Kidney (tissue), 14 donors: ENCODE data around the gene PARK7. TPM values are rescaled to one million over a fixed set of nuclear protein-coding genes. Genes with fewer than 3 reads are reported as not detected.

Experiments used
- DNase-seq, 5 donors: peaks; one replicate each; pipeline ENCODE4 v3.0.0-alpha.2; 2013 to 2020
- FAIRE-seq: peaks from 2 replicates; lab custom pipeline; 2012; peaks lifted over from hg19 to GRCh38; lab: Jason Lieb, UNC
- H3K27ac ChIP-seq, 2 donors: one replicate each; pipeline ENCODE4 v1.7.0; 2013; ENCODE audit warnings: low read depth in 2 of 2, low read length in 2 of 2, inconsistent platforms in 1 of 2
- H3K27me3 ChIP-seq: one replicate; pipeline ENCODE4 v1.7.1; 2013; ENCODE audit warnings: low read length, inconsistent platforms; ENCODE audit not compliant: control insufficient read depth, insufficient read depth
- H3K36me3 ChIP-seq, 3 donors: one replicate each; pipeline versions ENCODE4 v1.7.0 to v1.7.1; 2013; ENCODE audit warnings: low read length in 3 of 3, control low read depth in 1 of 3, inconsistent platforms in 1 of 3; ENCODE audit not compliant: insufficient read depth in 3 of 3, control insufficient read depth in 2 of 3
- H3K4me1 ChIP-seq, 3 donors: one replicate each; pipeline versions ENCODE4 v1.7.0 to v1.7.1; 2013; ENCODE audit warnings: low read length in 3 of 3, inconsistent platforms in 1 of 3, low read depth in 1 of 3; ENCODE audit not compliant: control insufficient read depth in 2 of 3, insufficient read depth in 2 of 3
- H3K4me3 ChIP-seq, 3 donors: one replicate each; pipeline versions ENCODE4 v1.7.0 to v1.8.1; 2013; ENCODE audit warnings: low read length in 3 of 3, control low read depth in 1 of 3, inconsistent platforms in 1 of 3
- H3K9ac ChIP-seq, 3 donors: one replicate each; pipeline versions ENCODE4 v1.7.0 to v1.7.1; 2013; ENCODE audit warnings: low read length in 3 of 3, control low read depth in 1 of 3, inconsistent platforms in 1 of 3
- H3K9me3 ChIP-seq, 3 donors: one replicate each; pipeline versions ENCODE4 v1.7.0 to v1.7.1; 2013; ENCODE audit warnings: low read length in 3 of 3, control low read depth in 1 of 3, inconsistent platforms in 1 of 3; ENCODE audit not compliant: control insufficient read depth in 2 of 3, insufficient read depth in 1 of 3
- CTCF ChIP-seq: IDR thresholded peaks from 3 replicates; pipeline ENCODE4 v1.5.1; 2012; ENCODE audit warnings: mild to moderate bottlenecking, moderate library complexity, borderline replicate concordance; ENCODE audit not compliant: insufficient read depth; ENCODE audit errors: extremely low read depth
- intact Hi-C: fragments of 100-400 bp; cut with DNase I; formaldehyde crosslinking; loops from one replicate; pipeline ENCODE4 v1.11.1; 2022
- polyA plus RNA-seq: library from polyadenylated mRNA; stranded (reverse); fragments of 350-450 nt; fragmentation: Illumina TruSeq; extraction: RNeasy Lipid Tissue Mini Kit (QIAGEN cat#74804); gene quantifications from one replicate; pipeline ENCODE4 v1.2.3, GENCODE V29; 2014; ENCODE audit warnings: low read depth, low replicate concordance; ENCODE audit not compliant: insufficient read depth
- total RNA-seq: library from RNA; stranded (reverse); fragmentation: NEBNext Ultra II Directional; extraction: Animal tissue kit (Norgen Biotek cat#: 25700); gene quantifications from one replicate; pipeline ENCODE4 v1.2.1, GENCODE V29; 2021
- donor health status: control.
- donor health status: control.
- donor health status: control.
- donor health status: control.
- donor health status: control.
- donor health status: DM: yes; HTN: yes; CAD: no.
- donor health status: Normal renal cell carcinoma (clear cell type).

Gene PARK7
- total and polyA plus RNA-seq, 2 donors from 2014 or later, result 239 to 481 TPM

GRCh38 chr1:8025061-8025670 lies 63.7 kb downstream of the PARK7 start:
- H3K27ac ChIP-seq, result peak overlapping the region; percentile 76 to 90
- H3K27me3 ChIP-seq, result peaks cover 2% of the 10 kb centered on the region
- TF ChIP-seq CTCF, result no peak
- FAIRE-seq (no peak), DNase-seq (peak in 3 of 5 donors; percentile 22 to 72 (median 39))
- H3K36me3 ChIP-seq, result peaks cover 0 to 11% (median 7%) of the 10 kb centered on the region in 3 donors
- intact Hi-C loops, result no loop called here
- H3K4me3 ChIP-seq, result peak overlapping the region; percentile 51 to 85 (median 70)
- no peaks in the 10 kb centered on the region for H3K9me3 ChIP-seq
- H3K4me1 ChIP-seq, result peaks cover 8 to 11% (median 10%) of the 10 kb centered on the region in 3 donors
- H3K9ac ChIP-seq, result peak overlapping the region; percentile 43 to 87 (median 68)

- intact Hi-C loops, result no loop called here
- H3K9ac ChIP-seq, result peak overlapping the region; percentile 43 to 87 (median 68)
- DNase-seq (no peak), FAIRE-seq (no peak)
- no peaks in the 10 kb centered on the region for H3K9me3 ChIP-seq
- no peak for TF ChIP-seq CTCF
- peak overlapping the region; percentile 76 to 90 for H3K27ac ChIP-seq
- peak overlapping the region; percentile 51 to 85 (median 70) for H3K4me3 ChIP-seq
- H3K36me3 ChIP-seq, result peaks cover 0 to 11% (median 7%) of the 10 kb centered on the region in 3 donors
- peaks cover 8 to 11% (median 10%) of the 10 kb centered on the region in 3 donors for H3K4me1 ChIP-seq
- H3K27me3 ChIP-seq, result peaks cover 2% of the 10 kb centered on the region
These were observed 64.2 kb downstream of the PARK7 start for GRCh38 chr1:8025671-8026144.

GRCh38 chr1:8026153-8026975 lies 64.9 kb downstream of the PARK7 start, which contains the start of gene ERRFI1:
Gene ERRFI1, minus strand, starts transcription at chr1:8026309. Its CDS starts 10,690 bp downstream, at chr1:8015619.
- intact Hi-C loops, result no loop called here
- H3K4me1 ChIP-seq, result peaks cover 8 to 11% (median 10%) of the 10 kb centered on the region in 3 donors

More at GRCh38 chr1:8026153-8026975, 64.9 kb downstream of the PARK7 start, which contains the start of gene ERRFI1:
- H3K36me3 ChIP-seq, result peaks cover 0 to 11% (median 7%) of the 10 kb centered on the region in 3 donors
- H3K27me3 ChIP-seq, result peaks cover 2% of the 10 kb centered on the region
- FAIRE-seq (no peak), DNase-seq (peak; percentile 95 to 99 (median 97))
- peak within 1 kb of the TSS; percentile 63 to 87 (median 84) for H3K9ac ChIP-seq
- peak within 1 kb of the TSS; percentile 90 to 97 for H3K27ac ChIP-seq
- TF ChIP-seq CTCF, result peak; percentile 21
- no peaks in the 10 kb centered on the region for H3K9me3 ChIP-seq
- peak within 1 kb of the TSS; percentile 68 to 97 (median 70) for H3K4me3 ChIP-seq
